Testis (tissue), 3 donors: ENCODE results near the gene KARS1. TPM values are rescaled to one million over a fixed set of nuclear protein-coding genes. Genes with fewer than 3 reads are reported as not detected.
"Not testable (repeated sequence)": the region's sequence is repeated elsewhere in the genome, so short reads cannot be mapped to it uniquely, and the experiment has no call there.

ENCODE experiments used
- DNase-seq: peaks from one replicate; pipeline ENCODE4 v3.0.0-alpha.2; 2019
- H3K27ac ChIP-seq, 2 donors: fragments of 200-600 bp; sonication (generic); one replicate each; pipeline ENCODE4 v1.5.1; 2019
- H3K27me3 ChIP-seq: fragments of 200-600 bp; sonication (generic); one replicate; pipeline ENCODE4 v1.5.1; 2019
- H3K36me3 ChIP-seq: fragments of 200-600 bp; sonication (generic); one replicate; pipeline ENCODE4 v1.5.1; 2017; ENCODE audit warnings: low read depth; ENCODE audit errors: missing control alignments
- H3K4me1 ChIP-seq: fragments of 200-600 bp; sonication (generic); one replicate; pipeline ENCODE4 v1.5.1; 2019
- H3K4me3 ChIP-seq, 2 donors: fragments of 200-600 bp; sonication (generic); one replicate each; pipeline ENCODE4 v1.5.1; 2017 to 2019
- H3K9me3 ChIP-seq: fragments of 200-600 bp; sonication (generic); one replicate; pipeline ENCODE4 v1.5.1; 2017
- CTCF ChIP-seq, 3 experiments: fragments of 450-650 bp in 2 of 3; fragments of 200-600 bp in 1 of 3; sonication (generic) in 1 of 3; IDR thresholded peaks; one replicate each; pipeline ENCODE4 v1.5.1; 2016 to 2019; ENCODE audit warnings: antibody characterized with exemption in 3 of 3, mild to moderate bottlenecking in 2 of 3, moderate library complexity in 1 of 3
- POLR2A ChIP-seq: fragments of 450-650 bp; IDR thresholded peaks from one replicate; pipeline ENCODE4 v1.6.1; 2017; ENCODE audit warnings: antibody characterized with exemption, mild to moderate bottlenecking, moderate library complexity
- WGBS, 2 donors: methylation state at CpG; one replicate each; pipeline ENCODE4 v1.1.5; 2018; 5-methylcytosine and 5-hydroxymethylcytosine counted together
- intact Hi-C: fragments of 100-400 bp; cut with DNase I; formaldehyde crosslinking; loops from one replicate; pipeline ENCODE4 v1.15.1; 2023; ENCODE audit warnings: low total_unique reads
- polyA plus RNA-seq: library from polyadenylated mRNA; stranded (reverse); fragments of 350-450 nt; fragmentation: Illumina TruSeq; extraction: RNeasy Lipid Tissue Mini Kit (QIAGEN cat#74804); gene quantifications from one replicate; pipeline ENCODE4 v1.2.3, GENCODE V29; 2014; ENCODE audit warnings: low read depth, low replicate concordance; ENCODE audit not compliant: insufficient read depth
- total RNA-seq, 2 donors: library from RNA; depleted of rRNA; stranded (reverse); fragments of >200 nt; gene quantifications; one replicate each; pipeline ENCODE4 v1.2.3, GENCODE V29; 2016

KARS1 gene
- total and polyA plus RNA-seq, 3 donors from 2014 or later = 137 to 254 (median 139) TPM

GRCh38 chr16:75603241-75603640 lies 44.2 kb downstream of the KARS1 start:
- Histone ChIP-seq H3K4me3 (no peak overlapping the region), H3K4me1 (no peaks in the 10 kb centered on the region), H3K36me3 (no peaks in the 10 kb centered on the region), H3K27ac (no peak overlapping the region), H3K9me3 (no peaks in the 10 kb centered on the region), H3K27me3 (no peaks in the 10 kb centered on the region)
- DNase-seq = no peak
- 90 to 91% methylated on average over 4 of the region's 4 CpGs for WGBS, 2 donors
- intact Hi-C loops = no loop called here
- TF ChIP-seq POLR2A = no peak
- no peak for TF ChIP-seq CTCF (IDR thresholded peaks at IDR 0.05)

- intact Hi-C loops = no loop called here
- Histone ChIP-seq H3K4me3 (no peak overlapping the region), H3K4me1 (no peaks in the 10 kb centered on the region), H3K27me3 (no peaks in the 10 kb centered on the region), H3K9me3 (no peaks in the 10 kb centered on the region), H3K27ac (no peak overlapping the region), H3K36me3 (no peaks in the 10 kb centered on the region)
- WGBS, 2 donors = 94 to 96% methylated on average over 6 of the region's 6 CpGs
- no peak for DNase-seq
- no peak for TF ChIP-seq POLR2A
- no peak for TF ChIP-seq CTCF (IDR thresholded peaks at IDR 0.05)
Measured at GRCh38 chr16:75599452-75600277, 47.8 kb downstream of the KARS1 start.

GRCh38 chr16:75593825-75594820 lies 53.3 kb downstream of the KARS1 start:
- 84 to 88% methylated on average over 17 of the region's 17 CpGs for WGBS, 2 donors
- Histone ChIP-seq H3K4me1 (peaks cover 7% of the 10 kb centered on the region), H3K27ac (no peak overlapping the region), H3K4me3 (no peak overlapping the region), H3K9me3 (no peaks in the 10 kb centered on the region), H3K36me3 (no peaks in the 10 kb centered on the region), H3K27me3 (no peaks in the 10 kb centered on the region)
- intact Hi-C loops = no loop called here
- TF ChIP-seq POLR2A (no peak), CTCF (IDR thresholded peaks at IDR 0.05) (no peak)
- no peak for DNase-seq

GRCh38 chr16:75593308-75593707 lies 54.2 kb downstream of the KARS1 start:
- intact Hi-C loops = no loop called here
- Histone ChIP-seq H3K27ac (no peak overlapping the region), H3K36me3 (no peaks in the 10 kb centered on the region)

GRCh38 chr16:75591927-75592326 lies 55.5 kb downstream of the KARS1 start:
- H3K4me3 ChIP-seq, H3K36me3 ChIP-seq, H3K4me1 ChIP-seq, H3K9me3 ChIP-seq, DNase-seq, intact Hi-C loops, H3K27me3 ChIP-seq, H3K27ac ChIP-seq: not testable (repeated sequence)
- WGBS, 2 donors = 72% methylated on average over 9 of the region's 9 CpGs

More at GRCh38 chr16:75593308-75593707, 54.2 kb downstream of the KARS1 start:
- WGBS, 2 donors = 87 to 89% methylated on average over 6 of the region's 6 CpGs
- TF ChIP-seq CTCF (IDR thresholded peaks at IDR 0.05) (no peak), POLR2A (no peak)
- Histone ChIP-seq H3K27me3 (no peaks in the 10 kb centered on the region), H3K4me3 (no peak overlapping the region), H3K9me3 (no peaks in the 10 kb centered on the region), H3K4me1 (peaks cover 7% of the 10 kb centered on the region)
- no peak for DNase-seq
